HepG2 (cell line): ENCODE data around the gene GJE1. TPM values are rescaled to one million over a fixed set of nuclear protein-coding genes. Genes with fewer than 3 reads are reported as not detected.

Experiments used
- BATF2 ChIP-seq: sonication (generic); formaldehyde crosslinking; IDR thresholded peaks from 2 replicates; pipeline ENCODE4 v1.8.0; 2022; ENCODE audit warnings: mild to moderate bottlenecking, missing genetic modification reagents, moderate library complexity
- GATA4 ChIP-seq: sonication (generic); IDR thresholded peaks from 2 replicates; pipeline ENCODE4 v1.6.1; 2016; ENCODE audit warnings: antibody characterized with exemption, low read depth, borderline replicate concordance
- GMEB1 ChIP-seq: sonication (generic); formaldehyde crosslinking; IDR thresholded peaks from 2 replicates; pipeline ENCODE4 v1.5.1; 2020; ENCODE audit warnings: missing genetic modification reagents, mild to moderate bottlenecking, borderline replicate concordance
- KLF13 ChIP-seq: sonication (generic); formaldehyde crosslinking; IDR thresholded peaks from 2 replicates; pipeline ENCODE4 v1.4.0; 2020; ENCODE audit warnings: mild to moderate bottlenecking, missing genetic modification reagents
- MEIS2 ChIP-seq: sonication (generic); formaldehyde crosslinking; IDR thresholded peaks from 2 replicates; pipeline ENCODE4 v1.9.0; 2021; ENCODE audit warnings: mild to moderate bottlenecking, missing genetic modification reagents
- RCOR2 ChIP-seq: IDR thresholded peaks from 2 replicates; pipeline ENCODE4 v1.6.1; 2016; ENCODE audit warnings: missing biosample characterization, missing genetic modification reagents
- RFX5 ChIP-seq: IDR thresholded peaks from 2 replicates; pipeline ENCODE4 v1.6.1; 2011; ENCODE audit warnings: low read depth, low read length, improper control_type of control experiment
- SALL2 ChIP-seq: sonication (generic); formaldehyde crosslinking; IDR thresholded peaks from 2 replicates; pipeline ENCODE4 v1.8.1; 2023; ENCODE audit warnings: mild to moderate bottlenecking, missing genetic modification reagents, inconsistent platforms
- SIN3B ChIP-seq: fragments of 150-350 bp; IDR thresholded peaks from 2 replicates; pipeline ENCODE4 v1.6.1; 2014; ENCODE audit warnings: low read length
- SP1 ChIP-seq, 2 experiments: fragments of 450-650 bp in 1 of 2; sonication (generic) in 1 of 2; formaldehyde crosslinking in 1 of 2; IDR thresholded peaks; 2 replicates each; pipeline versions ENCODE4 v1.4.0 to v1.6.1; 2016 to 2020; ENCODE audit warnings: missing genetic modification reagents in 1 of 2
- SUZ12 ChIP-seq: fragments of 150-350 bp; IDR thresholded peaks from 2 replicates; pipeline ENCODE4 v1.6.1; 2014; ENCODE audit warnings: low read depth, low read length
- TAF1 ChIP-seq: sonication (generic); formaldehyde crosslinking; IDR thresholded peaks from 2 replicates; pipeline ENCODE4 v1.4.0; 2020; ENCODE audit warnings: missing genetic modification reagents
- TSC22D2 ChIP-seq: sonication (generic); formaldehyde crosslinking; IDR thresholded peaks from 2 replicates; pipeline ENCODE4 v1.5.1; 2020; ENCODE audit warnings: missing genetic modification reagents, mild to moderate bottlenecking, borderline replicate concordance
- ZC3H13 ChIP-seq: sonication (generic); formaldehyde crosslinking; IDR thresholded peaks from 2 replicates; pipeline ENCODE4 v1.8.1; 2023; ENCODE audit warnings: mild to moderate bottlenecking, missing genetic modification reagents, moderate library complexity
- ZFP41 ChIP-seq: sonication (generic); formaldehyde crosslinking; IDR thresholded peaks from 2 replicates; pipeline ENCODE4 v1.4.0; 2020; ENCODE audit warnings: mild to moderate bottlenecking, missing genetic modification reagents, borderline replicate concordance
- ZFP91 ChIP-seq: sonication (generic); formaldehyde crosslinking; IDR thresholded peaks from 2 replicates; pipeline ENCODE4 v1.9.0; 2022; ENCODE audit warnings: missing genetic modification reagents, mild to moderate bottlenecking, borderline replicate concordance
- ZNF546 ChIP-seq: sonication (generic); formaldehyde crosslinking; conservative IDR thresholded peaks from 2 replicates; pipeline ENCODE4 v1.8.1; 2023; ENCODE audit warnings: mild to moderate bottlenecking, missing genetic modification reagents
- ZNF674 ChIP-seq: sonication (generic); formaldehyde crosslinking; IDR thresholded peaks from 2 replicates; pipeline ENCODE4 v1.5.0; 2020; ENCODE audit warnings: low read depth, mild to moderate bottlenecking, missing genetic modification reagents
- ZNF788 ChIP-seq: sonication (generic); formaldehyde crosslinking; IDR thresholded peaks from 2 replicates; pipeline ENCODE4 v1.5.0; 2020; ENCODE audit warnings: mild to moderate bottlenecking, missing genetic modification reagents, borderline replicate concordance
- ZNF839 ChIP-seq: sonication (generic); formaldehyde crosslinking; IDR thresholded peaks from 2 replicates; pipeline ENCODE4 v1.4.0; 2020; ENCODE audit warnings: missing genetic modification reagents, mild to moderate bottlenecking, borderline replicate concordance
- ZSCAN9 ChIP-seq: IDR thresholded peaks from 2 replicates; pipeline ENCODE4 v1.6.1; 2016; ENCODE audit warnings: borderline replicate concordance
- polyA plus RNA-seq, 8 experiments: library from polyadenylated mRNA; depleted of rRNA in 3 of 8; stranded (reverse) in 7 of 8; unstranded in 1 of 8; fragments of >200 nt; fragmentation: Illumina TruSeq in 4 of 8; extraction: Trizol in 4 of 8; gene quantifications; 2 replicates each; pipeline versions ENCODE4 v1.2.1 to v1.2.3, GENCODE V29; 2011 to 2016; ENCODE audit warnings: low read depth in 4 of 8, missing spikeins in 1 of 8, mixed read lengths in 1 of 8; ENCODE audit not compliant: insufficient read depth in 1 of 8
- total RNA-seq, 5 experiments: library from RNA; depleted of rRNA; stranded (reverse); fragments of >200 nt; fragmentation: Illumina TruSeq; extraction: Trizol; gene quantifications; 2 replicates each; pipeline ENCODE4 v1.2.3, GENCODE V29; 2016; ENCODE audit warnings: low read depth in 1 of 5
- TF ChIP-seq, protein P1 (sequence below): IDR thresholded peaks from 2 replicates; pipeline ENCODE4 v1.6.1; 2018; ENCODE audit warnings: missing genetic modification reagents
- TF ChIP-seq, protein P2 (sequence below): IDR thresholded peaks from 2 replicates; pipeline ENCODE4 v1.6.1; 2016; ENCODE audit warnings: low read depth, control low read depth

The GJE1 gene
- total and polyA plus RNA-seq, 2 of the 13 experiments (the other 11 are each of a cell fraction or from before 2014, with no cell fraction given), result not detected

DNA sequence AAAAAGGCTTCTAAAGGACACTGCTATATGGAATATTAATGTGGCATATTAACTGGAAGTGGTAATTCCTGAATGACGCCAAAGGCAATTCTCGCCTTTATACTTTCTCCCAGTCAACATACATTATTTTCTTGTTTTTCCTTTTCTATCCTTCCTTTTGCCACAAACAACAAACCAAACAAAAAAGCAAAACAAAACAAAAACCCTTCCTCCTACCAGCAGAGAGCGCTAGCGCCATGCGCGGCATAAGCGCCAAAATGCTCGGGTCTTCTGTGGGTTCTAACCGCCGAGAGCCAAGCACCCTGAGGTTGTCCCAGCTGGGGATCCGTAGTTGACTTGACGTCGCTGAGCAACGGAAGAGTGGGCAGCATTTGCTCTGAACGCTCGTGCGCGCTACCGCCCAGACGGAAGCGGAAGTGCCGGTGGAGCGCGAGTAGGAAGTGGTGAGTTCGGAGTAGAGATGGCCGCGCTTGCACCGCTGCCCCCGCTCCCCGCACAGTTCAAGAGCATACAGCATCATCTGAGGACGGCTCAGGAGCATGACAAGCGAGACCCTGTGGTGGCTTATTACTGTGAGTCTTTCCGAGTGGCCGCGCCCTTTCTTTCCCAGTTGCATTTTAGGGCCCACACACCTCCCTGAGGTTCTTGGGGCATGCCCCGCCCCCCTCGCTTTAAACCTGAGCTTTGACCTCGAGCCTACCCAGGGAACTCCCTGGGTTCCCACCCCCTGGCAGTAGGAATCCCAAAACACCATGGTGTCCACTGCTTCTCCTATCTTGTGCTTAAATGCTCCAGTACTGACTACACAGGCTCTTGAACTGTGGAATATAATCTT, 14.3 kb downstream of the GJE1 start, which contains the start of the genes NMBR and VTA1 (continued):
- TF ChIP-seq ZFP41 (CRISPR knock-in tag), result peak; percentile 97; the same call in 1 of the 2 replicates
- no peak for TF ChIP-seq BATF2 (CRISPR knock-in tag)
- peak; percentile 98 for TF ChIP-seq SALL2 (CRISPR knock-in tag)
- TF ChIP-seq, protein P1, sequence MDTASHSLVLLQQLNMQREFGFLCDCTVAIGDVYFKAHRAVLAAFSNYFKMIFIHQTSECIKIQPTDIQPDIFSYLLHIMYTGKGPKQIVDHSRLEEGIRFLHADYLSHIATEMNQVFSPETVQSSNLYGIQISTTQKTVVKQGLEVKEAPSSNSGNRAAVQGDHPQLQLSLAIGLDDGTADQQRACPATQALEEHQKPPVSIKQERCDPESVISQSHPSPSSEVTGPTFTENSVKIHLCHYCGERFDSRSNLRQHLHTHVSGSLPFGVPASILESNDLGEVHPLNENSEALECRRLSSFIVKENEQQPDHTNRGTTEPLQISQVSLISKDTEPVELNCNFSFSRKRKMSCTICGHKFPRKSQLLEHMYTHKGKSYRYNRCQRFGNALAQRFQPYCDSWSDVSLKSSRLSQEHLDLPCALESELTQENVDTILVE (CRISPR knock-in tag), result peak; percentile 81; the same call in 1 of the 2 replicates
- TF ChIP-seq KLF13, result peak; percentile 95; the same call in 1 of the 2 replicates
- peak; percentile 99; the same call in 1 of the 2 replicates for TF ChIP-seq ZNF839
- peak; percentile 96; the same call in 1 of the 2 replicates for TF ChIP-seq TSC22D2 (CRISPR knock-in tag)
- no peak for TF ChIP-seq ZNF546
- TF ChIP-seq ZSCAN9, result peak; percentile 91
- TF ChIP-seq ZNF674 (CRISPR knock-in tag), result no peak
- TF ChIP-seq RFX5, result no peak
- peak; percentile 62; the same call in 1 of the 2 replicates for TF ChIP-seq ZC3H13
- TF ChIP-seq ZNF788 (CRISPR knock-in tag), result peak; percentile 88; the same call in 1 of the 2 replicates
- TF ChIP-seq RCOR2 (CRISPR knock-in tag), result peak; percentile 67
- TF ChIP-seq GMEB1 (CRISPR knock-in tag), result peak; percentile 98
- no peak; the same call in 1 of the 2 replicates for TF ChIP-seq MEIS2
- TF ChIP-seq SIN3B, result peak; percentile 81
- TF ChIP-seq GATA4, result no peak
- no peak for TF ChIP-seq SUZ12
- peak; percentile 98 for TF ChIP-seq ZFP91 (CRISPR knock-in tag)
- TF ChIP-seq SP1 (IDR thresholded peaks at IDR 0.05), result no peak
- TF ChIP-seq SP1 (CRISPR knock-in tag; IDR thresholded peaks at IDR 0.05), result peak; percentile 77
- peak; percentile 94 for TF ChIP-seq TAF1 (CRISPR knock-in tag)
- TF ChIP-seq, protein P2, sequence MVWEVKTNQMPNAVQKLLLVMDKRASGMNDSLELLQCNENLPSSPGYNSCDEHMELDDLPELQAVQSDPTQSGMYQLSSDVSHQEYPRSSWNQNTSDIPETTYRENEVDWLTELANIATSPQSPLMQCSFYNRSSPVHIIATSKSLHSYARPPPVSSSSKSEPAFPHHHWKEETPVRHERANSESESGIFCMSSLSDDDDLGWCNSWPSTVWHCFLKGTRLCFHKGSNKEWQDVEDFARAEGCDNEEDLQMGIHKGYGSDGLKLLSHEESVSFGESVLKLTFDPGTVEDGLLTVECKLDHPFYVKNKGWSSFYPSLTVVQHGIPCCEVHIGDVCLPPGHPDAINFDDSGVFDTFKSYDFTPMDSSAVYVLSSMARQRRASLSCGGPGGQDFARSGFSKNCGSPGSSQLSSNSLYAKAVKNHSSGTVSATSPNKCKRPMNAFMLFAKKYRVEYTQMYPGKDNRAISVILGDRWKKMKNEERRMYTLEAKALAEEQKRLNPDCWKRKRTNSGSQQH (CRISPR knock-in tag), result peak; percentile 65
